Measurements from ENCODE around the gene RAB19. TPM values are rescaled to one million over a fixed set of nuclear protein-coding genes. Genes with fewer than 3 reads are reported as not detected.

RAB19 gene, protein sequence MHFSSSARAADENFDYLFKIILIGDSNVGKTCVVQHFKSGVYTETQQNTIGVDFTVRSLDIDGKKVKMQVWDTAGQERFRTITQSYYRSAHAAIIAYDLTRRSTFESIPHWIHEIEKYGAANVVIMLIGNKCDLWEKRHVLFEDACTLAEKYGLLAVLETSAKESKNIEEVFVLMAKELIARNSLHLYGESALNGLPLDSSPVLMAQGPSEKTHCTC
- polyA plus RNA-seq (2014; cell fraction: cytosol; rRNA removed), result not detected in 2 replicates
- polyA plus RNA-seq (2014; cell fraction: nucleus; rRNA removed), result not detected in 2 replicates

DNA sequence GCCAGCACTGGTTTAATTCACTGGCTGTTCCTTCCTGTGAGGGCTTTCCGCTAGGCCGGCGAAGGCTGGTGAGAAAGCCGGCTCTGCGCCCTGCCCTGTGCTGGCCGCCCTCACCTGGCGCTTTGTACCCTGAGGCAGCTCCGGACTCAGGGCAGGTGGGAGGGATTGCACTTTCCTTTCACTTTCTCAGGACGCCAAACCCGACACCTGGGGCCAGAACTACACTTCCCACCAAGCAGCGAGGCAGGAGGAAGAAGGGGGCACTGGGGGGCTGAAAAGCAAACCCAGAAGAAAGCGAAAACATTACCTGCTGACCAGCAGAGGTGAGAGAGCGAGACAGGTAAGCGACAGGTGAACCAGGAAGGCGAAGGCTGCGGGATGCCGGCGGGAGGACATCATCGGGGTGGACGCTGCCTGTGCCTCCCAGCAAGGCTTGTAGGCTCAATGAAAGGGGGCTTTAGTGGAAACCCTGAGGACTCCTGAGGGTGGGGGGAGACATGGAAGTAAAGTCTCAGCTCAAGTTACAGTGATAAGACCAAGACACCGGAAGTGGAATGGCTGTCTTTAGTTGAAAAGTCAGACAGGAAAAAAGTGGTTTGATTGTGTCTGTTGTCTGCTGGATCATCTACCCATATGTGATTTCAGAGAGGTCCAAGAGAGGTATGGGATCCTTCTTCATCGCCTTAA, at the start of gene RAB19:
Gene RAB19 (plus strand): TSS at position 181 of the 687 bp plus-strand sequence. CDS start 3,589 bp downstream, outside the sequence.
- no peak for DNase-seq (ENCODE audit: low spot score)

DNA sequence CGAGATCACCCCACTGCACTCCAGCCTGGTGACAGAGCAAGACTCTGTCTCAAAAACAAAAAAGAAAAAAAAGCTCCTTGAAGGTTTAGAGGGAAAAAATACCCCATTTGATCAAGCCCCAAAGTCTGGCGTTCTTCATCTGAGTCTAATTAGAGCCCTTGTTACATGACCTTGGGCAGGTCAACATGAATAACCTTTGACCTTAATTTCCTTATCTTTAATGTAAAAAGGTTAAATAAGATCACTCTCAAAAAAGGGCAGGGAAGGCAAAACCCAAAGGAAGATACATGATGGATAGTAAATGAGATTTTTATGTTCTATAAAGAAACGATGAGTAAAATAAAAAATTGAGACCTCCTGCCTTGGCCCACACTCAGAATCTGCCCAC, 45.8 kb upstream of the RAB19 start:
- no peak for DNase-seq (ENCODE audit: low spot score)

DNA sequence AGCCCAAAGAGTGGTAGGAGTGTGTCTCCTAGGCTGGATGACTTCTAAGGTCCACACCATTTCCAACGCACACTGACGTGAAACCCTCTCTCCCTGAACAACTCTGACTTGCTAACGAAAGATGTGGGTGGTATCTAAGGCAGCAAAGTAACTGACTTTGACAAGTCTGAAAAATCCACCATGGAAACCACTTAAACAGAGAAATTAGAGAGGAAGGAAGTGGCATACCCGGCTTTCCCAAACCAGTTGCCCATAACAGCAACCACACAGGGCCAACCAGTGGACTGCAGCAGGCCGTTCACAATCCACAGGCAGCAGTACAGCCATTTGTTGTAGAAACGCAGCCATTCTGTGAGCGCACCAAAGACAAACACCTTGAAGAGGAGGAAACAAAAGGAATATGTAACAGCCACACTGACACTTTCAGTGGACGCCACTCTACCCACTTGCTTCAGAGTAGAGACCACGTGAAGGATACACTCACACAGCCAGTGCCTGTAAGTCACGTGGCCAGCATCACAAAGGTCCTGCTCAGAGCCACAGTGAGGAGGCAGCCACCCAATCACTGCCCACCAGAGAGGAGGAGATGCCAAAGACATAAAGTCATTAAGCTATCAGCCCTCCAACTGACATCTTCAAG, 45.3 kb upstream of the RAB19 start:
- DNase-seq (ENCODE audit: low spot score), result peak; percentile 27

DNA sequence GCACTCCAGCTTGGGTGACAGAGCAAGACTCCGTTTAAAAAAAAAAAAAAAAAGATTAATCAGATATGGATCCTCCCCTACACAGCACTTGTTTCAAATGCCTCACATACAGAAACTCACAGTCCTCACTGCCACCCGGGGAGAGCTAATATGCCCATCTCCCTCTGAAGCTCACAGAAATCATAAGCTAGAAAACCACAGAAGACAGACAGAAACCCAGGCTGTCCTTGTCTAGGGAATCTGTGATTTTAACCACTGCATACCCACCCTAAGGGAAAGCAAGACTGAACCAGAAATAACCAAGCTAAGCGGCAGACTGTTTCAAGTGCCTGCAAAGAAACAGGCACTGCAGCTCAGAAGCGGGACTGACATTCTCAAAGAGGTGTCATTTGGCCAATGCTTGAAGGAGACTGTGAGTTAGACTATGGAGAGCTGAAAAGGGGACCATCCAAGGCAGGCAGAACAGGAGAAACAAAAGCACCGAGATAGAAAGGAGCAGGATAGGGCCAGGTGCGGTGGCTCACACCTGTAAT, 43.1 kb upstream of the RAB19 start:
- no peak for DNase-seq (ENCODE audit: low spot score)

DNA sequence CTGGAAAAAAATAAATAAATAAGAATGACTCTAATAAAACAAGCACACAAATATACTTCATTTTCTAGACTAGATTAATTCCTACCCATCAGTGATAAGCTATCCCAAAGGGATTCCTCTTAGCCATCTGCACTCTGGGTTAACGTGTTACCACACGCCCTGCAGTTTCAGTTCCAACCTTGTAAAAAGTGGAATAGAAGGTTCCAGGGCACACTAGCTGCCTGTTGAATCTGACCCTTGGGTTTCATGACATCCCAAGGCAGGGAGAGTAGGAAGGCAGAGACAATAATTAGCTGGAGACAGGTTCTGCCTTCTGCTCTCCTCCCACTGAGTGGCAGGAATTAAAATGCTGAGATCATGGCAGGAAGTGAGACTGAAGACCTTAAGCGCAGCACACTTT, 39.0 kb upstream of the RAB19 start:
- DNase-seq (ENCODE audit: low spot score), result no peak

DNA sequence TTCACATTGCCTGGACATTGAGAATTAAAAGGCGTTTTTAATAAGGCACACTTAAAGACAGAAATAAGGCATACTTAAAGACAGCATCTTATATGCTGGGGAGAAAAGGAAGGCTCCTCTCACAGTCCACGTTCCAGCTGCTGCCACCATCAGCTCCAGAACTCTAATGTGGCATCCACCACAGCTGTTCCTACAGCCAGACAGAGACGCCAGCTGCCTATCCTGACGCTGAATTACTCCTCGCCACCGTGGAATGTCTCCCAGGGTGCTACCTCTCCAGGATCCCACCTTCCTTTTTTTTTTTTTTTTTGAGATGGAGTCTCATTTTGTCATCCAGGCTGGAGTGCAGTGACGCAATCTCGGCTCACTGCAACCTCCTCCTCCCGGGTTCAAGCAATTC, 36.3 kb upstream of the RAB19 start:
- no peak for DNase-seq (ENCODE audit: low spot score)

DNA sequence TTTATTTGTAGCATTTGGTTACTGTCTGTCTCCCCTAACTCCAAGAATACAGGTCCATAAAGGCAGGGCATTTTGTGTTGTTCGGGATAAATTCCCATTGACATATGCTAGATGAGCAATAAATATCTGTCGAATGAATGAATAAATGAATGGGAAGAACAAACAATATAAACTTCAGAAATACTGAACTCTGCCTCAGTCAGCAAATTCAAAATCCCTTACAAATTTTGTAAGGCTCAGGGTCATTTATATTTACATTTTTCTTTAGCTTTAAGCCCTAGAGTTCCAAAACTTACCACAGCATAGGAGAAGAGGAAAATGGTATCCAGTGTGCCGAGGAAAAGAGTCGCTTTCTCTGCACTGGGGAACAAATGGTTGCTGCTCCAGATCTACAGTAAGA, 34.6 kb upstream of the RAB19 start:
- DNase-seq (ENCODE audit: low spot score), result no peak

DNA sequence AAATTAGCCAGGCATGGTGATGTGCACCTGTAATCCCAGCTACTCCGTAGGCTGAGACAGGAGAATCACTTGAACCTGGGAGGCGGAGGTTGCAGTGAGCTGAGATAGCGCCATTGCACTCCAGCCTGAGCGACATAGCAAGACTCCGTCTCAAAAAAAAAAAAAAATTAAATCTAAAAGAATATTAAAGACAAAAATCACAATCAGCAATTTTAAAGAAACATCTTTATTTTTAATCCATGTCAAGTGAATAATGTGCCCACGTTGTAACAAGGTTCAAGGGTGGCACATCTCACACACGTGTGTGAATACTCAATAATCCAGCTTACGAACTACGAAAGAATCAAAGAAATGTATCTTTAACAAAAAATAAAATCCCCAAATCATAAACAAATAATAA, 28.5 kb upstream of the RAB19 start:
- no peak for DNase-seq (ENCODE audit: low spot score)

DNA sequence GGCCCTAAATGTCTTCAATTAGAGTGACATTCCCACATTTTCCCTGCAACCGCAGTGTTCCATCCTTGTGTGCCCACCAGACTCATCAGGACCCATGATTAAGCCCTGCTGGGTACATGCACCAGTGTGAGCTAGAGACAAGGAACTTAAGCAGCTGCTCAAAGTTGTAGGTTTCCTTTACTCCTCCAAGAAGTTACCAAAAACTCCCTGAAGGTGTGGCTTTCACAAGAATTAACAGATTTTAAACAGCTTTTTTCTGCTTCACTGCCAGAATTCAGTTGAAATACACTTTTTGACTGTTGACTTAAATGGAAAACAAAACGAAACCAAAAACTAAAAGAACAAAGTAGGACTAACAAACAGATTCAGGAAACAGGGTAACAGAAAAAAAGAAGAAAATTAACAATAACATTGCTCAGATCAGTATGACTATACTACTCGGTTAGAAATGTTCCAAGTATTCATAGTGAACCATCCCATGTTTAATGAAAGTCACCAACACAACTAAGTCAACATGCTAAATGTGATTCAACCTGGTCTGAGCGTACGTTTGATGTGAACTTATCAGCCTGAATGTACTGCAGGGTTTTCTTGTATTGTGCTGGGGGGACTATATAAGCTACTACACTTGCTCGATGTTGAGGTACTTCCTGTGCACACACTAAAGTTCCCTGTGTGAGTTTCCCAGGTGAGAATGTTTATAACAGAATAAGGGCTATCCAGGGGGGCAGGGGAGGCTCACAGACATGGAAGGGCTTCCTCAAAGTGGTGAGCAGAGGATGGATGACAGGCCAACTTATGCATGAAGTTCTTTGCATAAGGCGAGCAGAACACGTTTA, 27.7 kb upstream of the RAB19 start:
- DNase-seq (ENCODE audit: low spot score), result no peak

DNA sequence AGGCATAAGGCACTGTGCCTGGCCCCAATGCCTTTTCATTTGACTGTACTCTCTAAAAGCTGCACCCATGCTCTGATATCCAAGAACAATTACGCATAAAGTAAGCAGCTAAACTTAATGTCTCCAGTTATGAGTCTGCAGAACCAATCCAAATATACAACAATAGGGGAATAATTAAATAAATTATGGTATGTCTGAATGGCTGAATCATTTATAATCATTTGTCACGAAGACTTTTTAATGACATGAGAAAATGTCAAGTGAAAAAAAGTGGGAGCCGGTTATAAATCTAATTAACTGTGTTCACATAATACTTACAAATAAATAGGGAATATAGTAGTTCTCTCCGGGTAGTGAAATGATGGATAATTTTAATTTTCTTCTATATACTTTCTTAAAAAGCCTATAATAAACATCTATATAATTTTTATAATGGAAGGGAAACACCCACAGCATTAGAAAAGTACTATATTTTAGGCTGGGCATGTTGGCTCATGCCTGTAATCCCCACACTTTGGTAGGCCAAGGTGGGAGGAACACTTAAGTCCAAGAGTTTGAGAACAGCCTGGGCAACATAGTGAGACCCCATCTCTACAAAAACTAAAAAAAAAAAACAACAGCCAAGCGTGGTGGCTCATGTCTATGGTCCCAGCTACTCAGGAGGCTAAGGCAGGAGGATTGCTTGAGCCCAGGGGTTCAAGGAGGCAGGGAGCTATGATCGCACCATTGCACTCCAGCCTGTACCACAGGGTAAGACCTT, 19.7 kb upstream of the RAB19 start:
- no peak for DNase-seq (ENCODE audit: low spot score)

DNA sequence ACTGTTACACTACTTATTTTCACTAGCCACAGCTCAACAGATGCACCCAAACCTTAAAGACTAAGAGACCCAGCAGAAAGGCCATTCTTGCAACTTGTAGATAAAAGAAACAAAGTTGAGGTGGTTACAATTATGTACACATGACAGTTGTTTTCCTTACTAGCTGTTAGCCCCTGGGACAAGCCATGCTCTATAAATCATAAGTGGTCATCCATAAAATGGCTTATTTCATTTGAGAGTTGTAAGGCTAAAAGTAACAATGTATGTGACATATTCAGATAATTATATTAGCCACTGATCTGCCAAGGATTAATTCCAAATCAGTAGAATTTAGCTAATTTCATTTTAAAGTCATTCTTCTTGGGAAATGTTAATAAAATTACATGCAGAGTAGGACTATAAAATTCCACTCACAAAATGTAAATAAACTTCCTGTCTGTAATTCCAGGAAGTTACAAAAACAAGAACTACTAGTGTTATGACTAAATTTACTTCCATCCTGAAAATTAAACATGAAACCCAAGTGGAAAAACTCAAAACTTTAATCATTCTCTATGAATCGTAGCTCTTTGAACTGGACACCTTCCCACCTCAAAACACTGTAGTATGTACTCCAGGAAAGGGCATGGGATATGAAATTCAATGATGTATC, 18.8 kb upstream of the RAB19 start:
- DNase-seq (ENCODE audit: low spot score), result no peak

DNA sequence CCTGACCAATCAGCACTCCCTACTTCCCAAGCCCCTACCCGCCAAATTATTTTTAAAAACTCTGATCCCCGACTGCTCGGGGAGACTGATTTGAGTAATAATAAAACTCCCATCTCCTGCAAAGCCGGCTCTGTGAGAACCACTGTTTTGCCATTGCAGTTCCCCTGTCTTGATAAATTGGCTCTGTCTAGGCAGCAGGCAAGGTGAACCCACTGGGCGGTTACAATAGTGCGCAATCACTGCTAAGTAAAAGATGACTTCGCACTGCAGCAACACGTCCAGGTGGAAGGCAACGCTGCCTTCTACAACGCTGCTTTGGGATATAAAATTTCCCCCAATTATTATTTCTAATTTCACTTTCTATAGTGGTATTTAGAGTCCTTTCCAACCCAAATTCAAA, 14.4 kb upstream of the RAB19 start:
- DNase-seq (ENCODE audit: low spot score), result no peak

DNA sequence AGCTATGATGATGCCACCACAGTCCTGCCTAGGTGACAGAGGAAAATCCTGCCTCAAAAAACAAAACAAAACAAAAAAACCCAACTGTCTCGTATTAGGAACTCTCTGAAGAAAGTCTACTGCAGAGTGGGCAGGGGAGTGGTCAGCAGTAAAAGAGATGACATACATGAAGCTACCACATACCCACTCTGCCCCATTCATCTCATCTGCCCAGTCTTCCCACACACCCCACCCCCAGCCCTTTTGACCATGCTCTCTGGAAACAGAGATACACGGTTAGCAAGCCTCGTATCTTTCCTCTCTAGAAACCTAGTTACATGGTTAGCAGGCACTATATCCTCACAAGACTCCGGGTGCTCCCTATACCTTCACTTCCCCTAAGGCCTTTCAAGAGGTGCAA, 13.8 kb upstream of the RAB19 start:
- DNase-seq (ENCODE audit: low spot score), result no peak

DNA sequence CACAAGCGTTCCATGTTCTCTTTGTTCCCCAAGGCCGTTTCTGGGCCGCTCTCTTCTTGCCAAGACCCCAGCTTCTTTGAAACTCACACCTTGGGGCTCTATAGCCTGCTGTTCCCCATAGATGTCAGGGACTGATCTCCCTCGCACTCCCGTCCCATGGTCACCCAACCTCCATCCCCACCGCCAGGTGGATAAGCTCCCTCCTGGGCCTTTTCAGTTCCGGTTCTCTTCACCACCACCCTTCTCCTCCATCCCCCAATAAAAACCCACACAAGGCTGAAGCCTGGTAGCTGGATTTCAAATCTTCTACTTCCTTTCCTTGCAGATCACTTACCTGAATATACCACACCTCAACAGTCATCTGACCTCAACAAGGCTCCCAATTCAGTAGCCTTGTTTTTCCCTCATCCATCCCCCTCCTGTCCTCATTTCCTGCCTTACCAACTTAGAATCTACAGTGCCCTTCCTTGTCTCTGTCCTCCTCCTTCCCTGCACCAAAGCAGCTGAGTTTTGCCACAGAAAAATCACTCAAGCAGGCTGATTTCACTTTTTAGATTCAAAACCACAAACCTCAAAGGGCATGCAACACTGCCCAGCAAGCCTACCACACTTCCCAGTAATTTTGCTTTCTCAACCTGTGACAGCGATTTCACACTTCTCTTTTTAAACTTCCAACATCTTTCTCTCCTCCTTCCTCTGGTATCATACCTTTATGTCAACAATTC, 13.2 kb upstream of the RAB19 start:
- no peak for DNase-seq (ENCODE audit: low spot score)

DNA sequence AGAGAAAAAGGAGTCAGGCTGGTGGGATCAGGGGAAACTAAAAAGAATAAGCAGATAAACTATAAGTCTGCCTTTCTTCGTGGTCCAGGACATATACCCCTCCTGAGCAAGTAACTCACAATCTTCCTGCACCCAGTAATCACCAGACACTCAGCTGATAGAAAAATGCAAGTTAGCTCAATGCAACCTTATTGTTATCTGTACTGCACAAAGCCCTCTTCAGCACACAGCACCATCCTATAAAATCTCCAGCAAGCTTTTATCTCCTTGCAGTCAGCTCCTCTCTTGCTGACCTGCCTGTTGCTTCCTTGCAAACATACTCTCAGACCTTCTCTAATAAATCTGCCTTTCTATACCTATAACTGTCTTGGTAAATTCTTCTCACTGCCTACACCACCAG, 12.2 kb upstream of the RAB19 start:
- no peak for DNase-seq (ENCODE audit: low spot score)

DNA sequence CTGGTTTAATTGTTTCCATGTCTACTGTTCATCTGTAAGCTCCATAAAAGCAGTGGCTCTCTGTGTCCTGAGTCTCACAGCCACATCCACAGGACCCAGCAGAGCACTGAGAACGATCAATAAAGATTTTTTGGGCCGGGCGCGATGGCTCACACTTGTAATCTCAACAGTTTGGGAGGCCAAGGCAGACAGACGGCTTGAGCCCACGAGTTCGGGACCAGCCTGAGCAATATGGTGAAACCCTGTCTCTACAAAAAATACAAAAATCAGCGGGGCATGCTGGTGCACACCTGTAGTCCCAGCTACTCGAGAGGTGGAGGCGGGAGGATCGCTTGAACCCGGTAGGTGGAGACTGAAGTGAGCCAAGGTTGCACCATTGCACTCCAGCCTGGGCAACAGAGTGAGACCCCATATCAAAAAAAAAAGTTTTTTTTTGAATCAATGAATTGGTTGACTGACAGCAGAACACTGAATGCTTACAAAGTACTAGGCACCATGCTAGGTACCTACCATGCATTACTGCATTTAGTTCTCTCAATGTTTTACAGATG, 10.0 kb upstream of the RAB19 start:
- no peak for DNase-seq (ENCODE audit: low spot score)

DNA sequence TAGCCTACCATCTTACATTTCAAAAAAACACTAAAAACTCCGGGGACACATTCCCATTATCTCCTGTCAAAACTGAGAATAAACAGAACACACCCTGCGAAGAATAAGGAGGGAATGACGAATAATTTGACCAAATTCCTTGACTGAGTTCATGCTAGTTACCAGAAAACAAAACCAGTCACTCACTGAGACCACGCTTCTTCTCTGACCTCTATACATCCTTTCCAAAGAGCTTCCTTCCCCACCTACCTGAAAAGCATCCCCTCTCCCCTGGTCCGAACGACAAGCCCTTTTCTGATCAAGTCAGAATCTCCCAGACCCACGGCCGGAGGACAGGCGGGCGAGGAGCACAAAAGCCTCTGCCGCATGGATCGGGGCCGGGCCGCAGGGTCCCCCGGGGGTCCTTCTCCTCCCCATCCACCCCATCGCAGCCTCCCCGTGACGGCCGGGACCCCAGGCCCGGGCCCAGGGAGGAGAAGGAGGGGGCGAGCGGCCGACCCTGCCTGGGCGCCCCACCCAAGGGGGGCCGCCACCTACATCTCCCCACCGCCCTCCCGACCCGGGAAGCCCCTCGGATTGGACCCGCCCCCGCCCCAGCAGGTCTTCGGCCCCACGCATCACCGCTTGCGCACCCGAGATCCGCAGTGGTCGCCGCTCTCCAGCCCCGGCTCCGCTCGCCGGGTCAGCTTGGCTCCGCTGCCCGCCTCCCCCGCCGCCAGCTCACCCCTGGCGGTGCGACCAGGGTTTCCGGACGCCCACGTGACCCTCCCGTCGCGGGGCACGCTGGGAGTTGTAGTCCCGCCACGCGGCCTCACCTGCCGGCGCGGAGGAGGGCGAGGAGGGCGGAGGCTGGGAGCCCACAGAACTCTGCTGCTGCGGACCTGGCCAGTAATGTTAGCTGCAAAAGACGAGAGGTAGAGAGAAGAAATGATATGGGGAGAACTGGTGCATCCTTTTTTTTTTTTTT, 5.8 kb upstream of the RAB19 start, which contains the start of gene SLC37A3:
Gene SLC37A3 (minus strand): TSS at position 747 of the 967 bp plus-strand sequence. CDS start 16,004 bp downstream, outside the sequence.
- DNase-seq (ENCODE audit: low spot score), result peak; percentile 82

DNA sequence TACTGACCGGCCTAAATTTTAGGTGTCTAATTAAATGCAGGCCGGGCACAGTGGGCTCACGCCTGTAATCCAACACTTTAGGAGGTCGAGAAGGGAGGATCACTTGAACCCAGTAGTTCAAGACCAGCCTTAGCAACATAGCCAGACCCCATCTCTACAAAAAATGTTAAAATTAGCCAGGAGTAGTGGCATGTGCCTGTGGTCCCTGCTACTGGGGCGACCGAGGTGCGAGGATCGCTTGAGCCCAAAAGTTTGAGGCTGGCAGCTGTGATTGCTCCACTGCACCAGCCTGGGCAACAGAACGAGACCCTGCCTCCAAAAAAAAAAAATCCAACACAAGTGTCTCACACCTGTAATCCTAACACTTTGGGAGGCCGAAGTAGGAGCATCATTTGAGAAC, 5.0 kb upstream of the RAB19 start:
- no peak for DNase-seq (ENCODE audit: low spot score)
